Loucy (cell line): ENCODE measurements around the gene PAAF1.

Experiments
- H2AFZ ChIP-seq: fragments of 200-600 bp; sonication (generic); 2 replicates; pipeline ENCODE4 v1.6.0; 2016; ENCODE audit warnings: antibody characterized with exemption, mild to moderate bottlenecking, low read length, moderate library complexity
- H3F3A ChIP-seq: fragments of 200-600 bp; 2 replicates; pipeline ENCODE4 v1.6.0; 2016; ENCODE audit warnings: antibody characterized with exemption, low read depth, mild to moderate bottlenecking
- H3K27me3 ChIP-seq: fragments of 200-600 bp; sonication (generic); 2 replicates; pipeline ENCODE4 v1.6.1; 2014; ENCODE audit warnings: low read length, mild to moderate bottlenecking; ENCODE audit not compliant: insufficient read depth, poor library complexity, severe bottlenecking
- H3K36me3 ChIP-seq: fragments of 200-600 bp; sonication (generic); 2 replicates; pipeline ENCODE4 v1.6.1; 2016; ENCODE audit warnings: low read length; ENCODE audit not compliant: insufficient read depth
- H3K4me1 ChIP-seq: fragments of 200-600 bp; sonication (generic); 2 replicates; pipeline ENCODE4 v1.5.1; 2014; ENCODE audit warnings: low read length, mild to moderate bottlenecking; ENCODE audit not compliant: insufficient read depth, poor library complexity, severe bottlenecking
- H3K4me2 ChIP-seq: fragments of 200-600 bp; sonication (generic); 2 replicates; pipeline ENCODE4 v1.6.0; 2014; ENCODE audit warnings: antibody characterized with exemption, low read length, low read depth, mild to moderate bottlenecking; ENCODE audit not compliant: poor library complexity, severe bottlenecking
- H3K4me3 ChIP-seq: fragments of 200-600 bp; sonication (generic); 2 replicates; pipeline ENCODE4 v1.5.1; 2014; ENCODE audit warnings: low read length, mild to moderate bottlenecking, mixed read lengths; ENCODE audit not compliant: poor library complexity, severe bottlenecking
- H3K79me2 ChIP-seq: fragments of 200-600 bp; sonication (generic); 2 replicates; pipeline ENCODE4 v1.6.1; 2014; ENCODE audit warnings: low read length; ENCODE audit not compliant: insufficient read depth
- H3K9ac ChIP-seq: fragments of 200-600 bp; sonication (generic); 2 replicates; pipeline ENCODE4 v1.6.0; 2014; ENCODE audit warnings: mild to moderate bottlenecking, low read depth, low read length, moderate library complexity; ENCODE audit not compliant: poor library complexity, severe bottlenecking
- H3K9me2 ChIP-seq: fragments of 200-600 bp; sonication (generic); replicated peaks from 2 replicates; pipeline ENCODE4 v1.6.1; 2016; ENCODE audit warnings: low read depth, low read length, mixed read lengths
- H3K9me3 ChIP-seq: fragments of 200-600 bp; sonication (generic); 2 replicates; pipeline ENCODE4 v1.6.1; 2014; ENCODE audit warnings: mild to moderate bottlenecking, antibody characterized with exemption, low read length, low read depth; ENCODE audit not compliant: insufficient read depth
- H4K20me1 ChIP-seq: fragments of 200-600 bp; sonication (generic); 2 replicates; pipeline ENCODE4 v1.6.0; 2014; ENCODE audit warnings: antibody characterized with exemption, low read length, mild to moderate bottlenecking; ENCODE audit not compliant: insufficient read depth, poor library complexity, severe bottlenecking
- CTCF ChIP-seq: fragments of 200-600 bp; sonication (generic); conservative IDR thresholded peaks from 2 replicates; pipeline ENCODE4 v1.5.1; 2014; ENCODE audit warnings: mild to moderate bottlenecking, antibody characterized with exemption, low read length
- EZH2phosphoT487 ChIP-seq: fragments of 200-600 bp; IDR thresholded peaks from 2 replicates; pipeline ENCODE4 v1.6.1; 2018; ENCODE audit warnings: antibody characterized with exemption, mild to moderate bottlenecking, moderate library complexity, borderline replicate concordance

The PAAF1 gene

GRCh38 chr11:73962101-73962705, 85.4 kb downstream of the PAAF1 start:
- Histone ChIP-seq H3K9me3 (no peaks in the 10 kb centered on the region), H3K27me3 (no peaks in the 10 kb centered on the region), H3K79me2 (no peaks in the 10 kb centered on the region), H3F3A (no peaks in the 10 kb centered on the region), H2AFZ (peak overlapping the region; percentile 52; the same call in 1 of the 2 replicates), H4K20me1 (no peaks in the 10 kb centered on the region), H3K9ac (no peak overlapping the region), H3K4me1 (no peaks in the 10 kb centered on the region), H3K36me3 (no peaks in the 10 kb centered on the region), H3K4me3 (no peak overlapping the region), H3K4me2 (no peak overlapping the region), H3K9me2 (no peaks in the 10 kb centered on the region)
- TF ChIP-seq CTCF (no peak), EZH2phosphoT487 (no peak)

GRCh38 chr11:73963861-73964260, 87.1 kb downstream of the PAAF1 start:
- no peaks in the 10 kb centered on the region for H3K36me3 ChIP-seq
- H3K79me2 ChIP-seq = no peaks in the 10 kb centered on the region
- H2AFZ ChIP-seq = peak overlapping the region; percentile 88
- H3K9me3 ChIP-seq = no peaks in the 10 kb centered on the region
- H3K4me1 ChIP-seq = no peaks in the 10 kb centered on the region
- no peaks in the 10 kb centered on the region for H3K27me3 ChIP-seq
- no peaks in the 10 kb centered on the region for H3F3A ChIP-seq
- TF ChIP-seq CTCF = no peak
- TF ChIP-seq EZH2phosphoT487 = no peak
- no peak overlapping the region for H3K4me3 ChIP-seq
- H4K20me1 ChIP-seq = no peaks in the 10 kb centered on the region
- no peaks in the 10 kb centered on the region for H3K9me2 ChIP-seq
- peak overlapping the region; percentile 18 for H3K9ac ChIP-seq
- H3K4me2 ChIP-seq = peak overlapping the region; percentile 35

GRCh38 chr11:73965076-73965763, 88.4 kb downstream of the PAAF1 start:
- Histone ChIP-seq H3K4me2 (no peak overlapping the region), H3K9me3 (no peaks in the 10 kb centered on the region), H3K9me2 (no peaks in the 10 kb centered on the region), H3K27me3 (no peaks in the 10 kb centered on the region), H4K20me1 (no peaks in the 10 kb centered on the region), H3F3A (no peaks in the 10 kb centered on the region), H3K4me1 (peaks cover 10% of the 10 kb centered on the region), H3K36me3 (no peaks in the 10 kb centered on the region), H3K79me2 (no peaks in the 10 kb centered on the region), H3K4me3 (no peak overlapping the region), H2AFZ (no peak overlapping the region), H3K9ac (no peak overlapping the region)
- TF ChIP-seq EZH2phosphoT487 (no peak), CTCF (no peak)
